NCI-H1417 treated with DMSO at 0.1 percent for 48 hours (cell line): ENCODE measurements around the gene FABP1.

Experiments
- DNase-seq: peaks from one replicate; lab custom pipeline; 2025; lab: John Stamatoyannopoulos, UW

Gene FABP1

GRCh38 chr2:88114889-88115288 lies 13.0 kb downstream of the FABP1 start:
- DNase-seq, result no peak

DNA sequence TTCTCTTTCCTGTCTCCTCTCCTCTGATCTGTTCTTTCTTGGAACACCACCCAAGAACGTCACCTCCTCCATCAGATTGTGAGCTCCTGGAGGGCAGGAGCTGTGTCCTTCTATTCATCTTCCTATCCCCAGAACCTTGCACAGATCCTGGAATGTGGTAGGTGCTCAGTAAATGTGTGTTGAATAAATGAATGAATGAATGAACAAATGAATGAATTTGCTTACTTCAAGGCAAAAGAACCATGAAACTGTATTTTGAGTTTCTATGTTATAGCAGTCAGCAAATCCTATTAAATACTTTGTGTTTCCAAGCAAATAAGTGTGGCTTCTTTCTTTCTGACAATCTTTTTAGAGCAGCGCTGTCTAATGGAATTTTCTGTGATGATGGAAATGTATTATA lies 14.8 kb downstream of the FABP1 start:
- DNase-seq, result no peak

GRCh38 chr2:88110830-88111229 lies 17.0 kb downstream of the FABP1 start:
- no peak for DNase-seq

DNA sequence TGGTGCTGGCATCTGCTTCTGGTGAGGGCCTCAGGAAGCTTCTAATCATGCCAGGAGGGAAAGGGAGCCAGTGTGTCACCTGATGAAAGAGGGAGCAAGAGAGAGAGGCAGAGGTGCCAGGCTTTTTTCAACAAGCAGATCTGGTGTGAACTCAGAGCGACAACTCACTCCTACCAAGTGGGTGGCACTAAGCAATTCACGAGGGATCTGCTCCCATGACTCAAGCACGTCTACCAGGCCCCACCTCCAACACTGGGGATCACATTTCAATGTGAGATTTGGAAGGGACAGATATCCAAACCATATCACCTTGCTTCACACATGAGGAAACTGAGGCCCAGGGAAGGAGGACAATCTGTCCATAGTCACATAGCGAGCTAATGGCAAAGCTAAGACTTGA lies 19.1 kb downstream of the FABP1 start:
- no peak for DNase-seq

GRCh38 chr2:88100489-88100858 lies 27.4 kb downstream of the FABP1 start:
- no peak for DNase-seq

DNA sequence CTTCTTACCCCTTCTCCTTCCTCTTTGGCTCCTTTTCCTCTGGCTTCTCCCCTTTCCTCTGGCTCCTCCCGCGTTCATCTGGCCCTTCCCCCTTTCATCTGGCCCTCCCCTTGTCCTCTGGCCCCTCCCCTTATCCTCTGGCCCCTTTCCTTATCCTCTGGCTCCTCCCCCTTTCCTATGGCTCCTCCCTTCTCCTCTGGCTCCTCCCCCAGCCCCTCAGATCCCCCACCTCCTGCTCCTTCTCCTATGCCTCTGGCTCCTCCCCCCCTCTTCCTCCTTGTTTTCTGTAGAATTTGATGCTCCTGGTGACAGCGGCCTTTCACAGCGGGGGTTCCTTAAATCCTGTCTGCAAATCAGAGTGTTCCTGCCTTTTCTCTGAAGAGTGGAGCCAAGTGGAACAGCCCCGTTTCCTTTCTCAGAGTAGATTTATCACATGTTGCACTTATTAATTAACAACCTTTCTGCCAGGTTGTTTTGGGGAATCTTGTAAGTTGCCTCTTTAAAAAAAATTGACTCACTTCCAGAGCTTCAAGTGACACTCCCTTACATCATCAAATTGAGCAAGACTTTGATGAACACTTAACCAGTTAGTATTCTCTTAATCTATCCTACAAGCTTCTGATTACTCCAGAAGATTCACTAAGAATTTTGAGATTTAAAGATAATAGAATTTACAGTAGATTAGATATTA lies 27.9 kb downstream of the FABP1 start:
- no peak for DNase-seq

DNA sequence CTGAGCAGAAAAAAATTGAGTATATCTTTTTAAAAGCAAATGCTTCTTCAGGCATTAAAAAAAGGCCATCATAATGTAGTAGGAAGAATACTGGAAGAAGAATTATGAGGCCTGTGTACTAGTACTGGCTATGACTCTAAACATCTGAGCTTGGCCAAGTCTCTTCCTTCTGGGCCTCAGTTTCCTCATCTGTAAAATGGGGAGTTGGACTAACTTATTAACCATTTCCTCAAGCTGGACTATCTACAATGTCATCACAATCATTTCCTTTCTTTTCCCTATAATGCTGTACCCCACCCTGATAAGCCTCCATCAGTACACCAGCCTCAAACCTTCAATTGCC lies 29.3 kb downstream of the FABP1 start:
- no peak for DNase-seq

- no peak for DNase-seq
Observed at GRCh38 chr2:88097891-88098557, 29.8 kb downstream of the FABP1 start.

DNA sequence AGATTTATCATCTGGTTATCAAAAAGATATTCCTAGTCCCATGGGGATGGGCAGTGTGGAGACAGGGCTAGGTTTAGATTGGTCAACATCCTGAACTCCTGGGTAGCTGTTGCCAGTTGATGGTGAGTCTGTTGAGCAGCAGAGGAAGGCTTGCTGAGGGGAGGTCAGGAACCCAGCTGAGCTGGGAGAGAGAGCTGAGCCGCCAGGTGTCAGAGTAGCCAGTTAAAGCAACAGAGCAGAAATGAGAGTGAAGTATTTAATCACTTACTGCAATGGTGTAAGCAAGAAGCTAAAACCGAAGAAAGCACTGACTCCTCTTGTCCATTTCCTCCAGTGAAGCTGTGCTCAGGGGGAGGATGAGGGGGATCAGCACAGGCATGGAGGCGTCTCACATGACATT lies 30.7 kb downstream of the FABP1 start:
- no peak for DNase-seq

DNA sequence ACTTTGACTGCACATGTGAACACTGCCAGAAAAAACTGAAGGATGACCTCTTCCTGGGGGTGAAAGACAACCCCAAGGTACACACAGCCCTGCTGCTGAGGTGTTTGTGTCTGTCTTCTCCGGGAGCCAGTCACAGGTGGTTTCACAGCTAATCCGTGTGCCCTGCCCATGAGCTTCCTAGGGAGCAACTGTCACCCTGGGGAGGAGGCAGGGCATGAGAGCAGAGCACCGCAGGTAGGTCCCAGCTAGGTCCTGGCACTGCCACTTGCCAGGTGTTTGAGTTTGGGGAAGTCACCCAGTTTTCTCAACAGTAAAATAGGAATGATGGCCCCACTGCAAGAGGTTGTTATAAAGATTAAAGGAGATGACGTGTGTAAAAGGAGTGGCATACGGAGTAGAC lies 31.2 kb downstream of the FABP1 start:
- no peak for DNase-seq

DNA sequence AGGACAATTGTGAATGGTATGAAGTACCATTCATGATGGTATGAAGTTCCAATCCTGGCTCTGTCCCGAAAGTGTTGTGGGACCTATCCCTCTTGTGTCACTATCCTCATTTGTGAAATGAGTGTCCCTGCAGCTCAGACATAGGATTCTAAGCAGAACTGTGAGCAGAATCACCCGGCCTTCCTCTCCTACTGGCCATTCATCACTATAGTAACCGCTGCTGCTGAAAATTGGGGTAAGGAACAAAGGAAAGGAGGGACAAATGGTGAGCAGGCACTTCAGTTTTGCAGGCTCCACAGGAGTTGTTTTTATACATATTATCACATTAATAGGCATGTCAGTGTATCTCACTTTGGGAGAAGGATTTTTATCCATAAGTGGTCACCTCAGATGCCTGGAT lies 32.8 kb downstream of the FABP1 start:
- no peak for DNase-seq

DNA sequence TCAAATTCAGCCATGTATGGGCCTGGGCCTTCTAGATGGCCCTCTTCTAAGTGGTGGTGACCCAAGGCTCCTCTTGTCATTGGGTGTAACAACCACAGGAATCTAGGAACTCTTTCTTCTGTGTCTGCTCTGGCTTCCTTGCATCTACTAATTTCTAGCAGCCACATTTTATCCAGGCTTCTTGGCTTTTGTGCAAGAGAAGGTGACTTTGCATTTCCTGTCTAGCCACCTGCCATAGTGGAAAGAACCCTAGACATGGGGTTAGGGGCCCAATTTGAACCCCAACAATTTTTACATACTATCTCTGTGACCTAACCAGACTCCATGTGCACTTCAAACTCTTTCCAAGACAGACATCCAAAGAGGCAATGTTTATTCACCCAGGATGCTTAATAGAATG lies 35.1 kb downstream of the FABP1 start:
- no peak for DNase-seq

DNA sequence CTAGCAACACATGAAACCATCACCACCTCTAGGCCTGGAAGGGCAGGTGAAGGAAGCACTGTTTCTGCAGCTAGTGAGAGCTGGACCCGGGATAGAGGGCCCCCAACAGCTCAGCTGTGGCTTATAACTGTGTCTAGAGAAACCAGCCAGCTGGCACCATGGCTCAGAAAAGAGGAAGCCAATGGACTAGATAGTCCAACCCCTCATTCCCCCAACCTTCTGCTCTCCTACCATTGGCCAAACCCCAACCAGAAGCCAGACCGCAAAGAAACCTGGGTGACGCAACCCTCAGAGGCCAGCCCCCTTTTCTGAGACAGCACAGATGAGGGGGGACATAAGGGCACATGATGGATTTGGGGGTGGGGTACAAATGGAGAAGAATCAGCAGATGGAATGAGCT lies 35.9 kb downstream of the FABP1 start:
- no peak for DNase-seq

- no peak for DNase-seq
Observed at GRCh38 chr2:88090446-88091283, 37.2 kb downstream of the FABP1 start.

DNA sequence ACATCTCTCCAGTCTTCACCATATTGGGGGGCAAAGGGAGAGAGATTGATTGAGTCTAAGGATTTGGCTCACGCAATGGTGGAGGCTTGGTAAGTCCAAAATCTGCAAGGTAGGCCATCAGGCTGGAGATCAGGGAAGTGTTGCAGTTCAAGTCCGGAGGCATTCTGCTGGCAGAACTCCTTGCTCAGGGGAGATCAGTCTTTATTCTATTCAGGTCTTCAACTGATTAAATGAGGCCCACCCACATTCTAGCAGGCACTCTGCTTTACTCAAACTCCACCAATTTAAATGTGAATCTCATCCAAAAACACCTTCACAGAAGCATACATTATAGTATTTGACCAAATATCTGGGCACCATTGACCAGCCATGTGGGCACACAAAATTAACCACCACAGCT lies 38.9 kb downstream of the FABP1 start:
- DNase-seq, result no peak

DNA sequence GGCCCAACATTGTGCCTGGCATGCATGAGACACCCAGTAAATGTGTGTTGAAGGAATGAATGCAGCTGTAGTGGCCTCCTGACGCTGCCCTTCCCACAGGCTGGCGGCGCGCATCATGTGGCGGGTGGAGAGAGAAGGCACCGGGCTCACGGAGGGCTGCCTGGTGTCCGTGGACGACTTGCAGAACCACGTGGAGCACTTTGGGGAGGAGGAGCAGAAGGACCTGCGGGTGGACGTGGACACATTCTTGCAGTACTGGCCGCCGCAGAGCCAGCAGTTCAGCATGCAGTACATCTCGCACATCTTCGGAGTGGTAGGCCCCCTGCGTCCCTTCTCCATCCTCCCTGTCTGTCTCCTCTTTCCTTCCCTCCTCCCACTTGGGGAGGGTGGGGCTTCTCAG lies 40.1 kb downstream of the FABP1 start:
- no peak for DNase-seq

- no peak for DNase-seq
Observed at GRCh38 chr2:88087073-88087472, 40.8 kb downstream of the FABP1 start.

DNA sequence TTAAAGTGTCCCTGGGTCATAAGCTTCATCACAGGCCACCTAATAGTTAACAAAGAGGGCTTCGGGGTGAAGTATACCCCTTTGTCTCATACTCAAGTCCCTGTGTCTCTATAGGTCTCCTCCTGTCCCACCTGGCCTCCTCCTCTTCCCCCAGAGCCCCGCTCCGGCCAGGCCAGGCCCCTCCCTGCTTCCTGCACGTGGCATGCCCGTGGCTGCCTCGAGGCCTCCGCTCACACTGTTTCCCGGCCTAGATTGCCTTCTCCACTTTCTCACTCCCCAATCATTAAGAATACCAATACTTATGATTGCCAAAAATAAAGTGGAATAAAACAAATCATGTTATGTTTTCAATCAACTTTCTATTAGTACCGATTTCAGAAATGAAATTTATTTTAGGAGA lies 41.5 kb downstream of the FABP1 start:
- DNase-seq, result no peak

- no peak for DNase-seq
Observed at GRCh38 chr2:88085602-88086001, 42.3 kb downstream of the FABP1 start.

GRCh38 chr2:88085099-88085498 lies 42.8 kb downstream of the FABP1 start:
- DNase-seq, result no peak

GRCh38 chr2:88082781-88083180 lies 45.1 kb downstream of the FABP1 start:
- DNase-seq, result no peak

DNA sequence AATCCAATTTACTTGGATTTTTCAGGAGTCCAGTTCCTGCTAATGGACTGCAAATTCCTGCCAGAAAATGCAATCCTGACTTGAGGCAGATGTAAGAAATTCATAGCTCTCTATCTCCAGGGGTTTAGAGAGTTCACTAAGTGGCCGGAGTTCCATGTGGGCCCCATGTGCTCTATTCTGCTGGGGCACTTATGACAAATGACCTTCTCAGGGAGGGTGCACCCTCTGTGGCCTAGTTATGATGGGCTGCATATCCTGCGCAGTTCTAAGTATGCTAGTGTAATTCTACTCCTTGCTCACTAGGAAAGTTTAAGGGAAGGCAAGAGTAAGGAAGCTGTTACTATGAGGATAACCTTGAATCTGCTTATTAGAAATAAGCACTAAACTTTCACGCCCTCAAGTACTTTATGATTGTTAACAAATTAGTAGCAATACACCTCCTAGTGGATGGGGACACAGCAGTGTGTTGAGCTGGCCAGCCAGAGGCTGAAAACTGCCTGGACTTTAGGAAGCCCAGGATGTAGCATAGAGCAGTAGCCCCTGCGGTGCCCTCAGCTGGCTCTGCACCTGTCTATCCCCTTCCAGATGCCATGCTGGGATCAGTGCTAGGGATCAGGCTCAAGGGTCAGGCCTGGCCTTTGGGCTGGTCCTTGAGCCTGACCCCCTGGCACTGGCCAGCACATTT lies 45.8 kb downstream of the FABP1 start:
- DNase-seq, result no peak

DNA sequence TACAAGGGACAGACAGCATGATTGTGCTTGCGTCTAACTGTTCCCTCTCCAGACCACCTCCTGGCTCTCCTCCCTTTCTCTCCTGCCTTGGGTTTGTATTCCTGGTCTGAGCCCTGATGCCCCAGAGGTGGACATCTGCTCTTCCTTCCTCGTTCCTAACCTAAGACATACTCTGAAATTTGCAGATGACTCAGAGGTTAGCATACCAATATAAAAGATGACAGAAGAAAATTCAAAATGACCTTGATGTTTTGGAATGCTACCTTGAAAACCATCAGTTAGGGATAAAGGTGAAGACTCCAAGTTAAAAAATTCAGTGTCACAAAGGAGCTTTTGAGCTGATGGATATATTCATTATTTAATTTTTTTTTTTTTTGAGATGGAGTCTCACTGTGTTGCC lies 47.3 kb downstream of the FABP1 start:
- no peak for DNase-seq
